ENCODE data around the gene ZFPL1.

ZFPL1 gene

DNA sequence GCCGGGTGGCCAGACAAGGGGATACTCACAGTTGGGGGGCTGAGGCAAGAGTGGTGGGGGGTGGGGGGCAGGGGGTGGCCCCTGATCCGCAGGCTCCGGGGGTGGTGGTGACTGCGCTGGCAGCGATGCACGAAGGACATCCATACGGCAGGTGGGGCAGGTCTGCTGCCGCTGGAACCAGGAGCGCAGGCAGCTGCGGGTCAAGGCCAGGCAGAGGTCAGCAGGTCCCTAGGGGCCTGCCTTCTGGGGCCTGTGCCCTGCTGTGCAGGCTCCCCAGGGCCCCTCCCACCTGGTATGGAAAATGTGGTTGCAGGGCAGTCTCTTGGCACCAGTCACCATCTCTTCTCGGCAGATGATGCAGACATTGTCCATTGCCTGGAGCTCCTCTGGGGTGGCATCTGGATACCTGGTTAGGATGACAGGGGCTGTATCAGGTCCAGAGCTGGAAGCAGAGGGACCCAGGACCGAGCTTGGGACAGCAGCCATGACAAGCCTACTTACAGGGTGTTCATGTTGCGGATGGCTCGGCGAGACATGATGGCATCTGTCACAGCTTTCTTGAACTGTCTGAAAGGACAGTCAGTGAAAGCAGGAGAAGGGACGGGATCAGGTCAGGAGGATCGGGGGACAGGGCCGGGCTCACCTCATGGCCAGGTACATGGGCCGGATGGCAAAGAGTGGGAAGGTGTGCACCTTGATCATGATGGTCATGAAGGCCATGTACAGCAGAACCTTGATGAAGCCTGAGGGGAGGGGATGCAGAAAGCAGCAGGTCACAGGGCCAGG lies 46.8 kb downstream of the ZFPL1 start:
- DNase-seq = no peak

DNA sequence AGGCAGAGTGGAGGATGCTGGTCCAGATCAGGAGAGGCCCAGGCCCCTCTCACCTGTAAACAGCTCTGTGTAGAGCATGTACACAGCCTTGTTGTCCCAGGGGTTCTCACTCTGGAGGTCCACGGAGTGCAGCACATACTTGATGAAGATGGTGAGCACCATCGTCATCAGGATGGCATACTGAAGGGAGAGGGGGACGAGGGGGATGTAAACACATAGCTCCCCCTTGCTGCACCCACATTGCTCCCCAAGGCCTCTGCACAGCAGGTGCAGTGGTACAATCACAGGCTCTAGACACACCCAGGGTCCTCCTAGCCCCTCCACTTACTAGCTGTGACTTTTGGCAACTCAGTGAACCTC lies 47.4 kb downstream of the ZFPL1 start:
- DNase-seq = no peak

DNA sequence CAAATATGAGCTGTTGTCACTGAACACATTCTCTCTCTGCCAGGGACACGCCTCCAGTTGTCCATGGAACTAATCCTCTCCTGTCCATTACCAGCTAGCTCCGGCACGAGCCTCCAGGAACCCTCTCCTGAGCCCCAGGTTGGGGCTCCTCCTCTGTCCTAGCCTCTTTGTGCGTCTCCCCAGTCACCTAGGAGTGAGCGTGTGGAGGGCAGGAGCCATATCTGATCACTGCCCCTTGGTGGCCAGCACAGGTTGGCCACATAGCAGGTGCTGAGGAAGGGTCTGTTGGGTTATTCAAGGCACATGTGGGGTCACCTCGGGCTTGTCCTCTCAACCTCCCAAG lies 47.8 kb downstream of the ZFPL1 start:
- no peak for DNase-seq

DNA sequence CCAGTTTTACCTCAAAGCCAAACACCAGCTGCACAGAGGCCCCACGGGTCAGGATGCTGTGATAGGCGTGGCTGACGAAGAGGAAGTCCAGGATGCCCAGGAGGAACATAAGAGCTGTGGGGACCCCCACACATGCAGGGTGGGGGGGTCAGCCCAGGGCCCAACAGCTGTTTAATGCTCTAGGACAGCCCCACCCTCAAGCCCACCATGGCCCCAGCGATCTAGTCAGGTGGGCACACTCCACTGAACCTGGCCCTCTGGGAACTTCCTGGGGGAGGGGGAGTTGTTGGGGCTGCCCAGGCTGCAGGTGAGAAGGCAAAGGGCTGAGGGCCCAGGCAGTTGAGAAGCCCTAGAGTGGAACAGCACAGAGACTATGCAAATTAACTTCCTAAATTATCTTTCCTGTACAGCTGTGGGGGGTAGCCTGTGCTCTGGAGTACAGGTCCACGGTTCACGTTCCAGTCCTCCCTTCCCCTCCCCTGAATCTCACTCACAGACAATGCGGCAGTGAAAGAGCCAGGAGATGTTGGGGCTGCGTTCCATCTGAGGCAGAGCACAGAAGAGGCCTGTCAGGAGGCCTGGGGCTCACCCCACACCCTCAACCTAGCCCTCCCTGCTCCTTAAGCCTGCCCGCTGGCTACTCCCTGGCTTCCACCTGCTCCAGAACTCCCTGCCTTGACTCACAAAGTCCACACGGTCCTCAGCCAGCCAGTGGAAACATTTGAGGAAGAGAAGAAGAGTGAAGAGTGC lies 48.4 kb downstream of the ZFPL1 start:
- DNase-seq = no peak

DNA sequence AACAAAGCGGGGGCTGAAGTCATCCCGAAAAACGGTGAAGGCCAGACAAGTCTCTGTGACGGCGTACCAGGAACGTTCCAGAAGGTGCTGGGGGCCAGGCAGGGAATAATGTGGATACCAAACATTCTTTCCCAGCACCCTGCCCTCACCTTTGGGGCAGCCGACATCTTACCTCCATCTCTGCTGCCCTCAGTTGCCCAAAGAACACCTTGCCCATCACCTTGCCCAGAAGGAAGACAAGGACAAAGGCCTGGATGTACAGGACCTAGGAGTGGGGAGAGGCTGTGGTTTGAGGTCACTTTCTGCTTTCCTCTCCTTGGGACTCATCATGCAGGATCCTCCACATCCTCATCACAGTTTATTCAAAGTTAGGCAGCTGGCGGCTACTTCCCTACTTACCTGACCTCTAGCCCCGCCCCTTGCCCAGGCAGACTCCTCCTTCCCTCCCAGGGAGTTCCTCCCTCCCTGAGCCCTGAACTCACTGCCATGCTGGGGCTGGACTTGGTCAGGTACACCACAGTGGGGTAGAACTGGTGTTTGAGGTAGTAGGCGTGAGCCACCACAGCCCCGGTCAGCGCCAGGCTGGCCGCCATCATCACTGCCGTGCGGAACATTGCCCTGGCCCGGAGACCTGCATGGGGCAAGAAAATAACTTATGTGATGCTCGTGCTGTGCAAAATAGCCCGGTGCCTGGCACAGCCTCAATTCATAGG lies 49.1 kb downstream of the ZFPL1 start:
- no peak for DNase-seq

DNA sequence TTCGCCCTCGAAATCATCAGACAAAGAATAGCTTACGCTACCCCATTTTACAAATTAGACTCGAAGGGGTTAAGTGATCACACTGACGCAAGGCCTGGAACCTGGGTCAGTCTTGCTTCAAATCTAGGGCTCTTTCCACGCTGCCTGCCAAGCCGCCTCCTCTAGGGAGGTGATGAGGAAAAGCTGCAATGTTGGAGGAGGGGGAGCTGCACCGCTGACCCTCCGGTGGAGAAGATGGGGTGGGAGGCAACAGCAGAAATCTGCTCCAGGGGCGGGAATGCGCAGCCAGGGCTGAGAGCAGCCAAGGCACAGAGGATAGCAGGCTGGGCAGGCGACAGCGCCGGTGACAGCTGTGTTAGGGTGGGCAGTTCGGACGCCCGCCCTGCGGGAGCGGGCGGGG lies 49.7 kb downstream of the ZFPL1 start:
- no peak for DNase-seq

DNA sequence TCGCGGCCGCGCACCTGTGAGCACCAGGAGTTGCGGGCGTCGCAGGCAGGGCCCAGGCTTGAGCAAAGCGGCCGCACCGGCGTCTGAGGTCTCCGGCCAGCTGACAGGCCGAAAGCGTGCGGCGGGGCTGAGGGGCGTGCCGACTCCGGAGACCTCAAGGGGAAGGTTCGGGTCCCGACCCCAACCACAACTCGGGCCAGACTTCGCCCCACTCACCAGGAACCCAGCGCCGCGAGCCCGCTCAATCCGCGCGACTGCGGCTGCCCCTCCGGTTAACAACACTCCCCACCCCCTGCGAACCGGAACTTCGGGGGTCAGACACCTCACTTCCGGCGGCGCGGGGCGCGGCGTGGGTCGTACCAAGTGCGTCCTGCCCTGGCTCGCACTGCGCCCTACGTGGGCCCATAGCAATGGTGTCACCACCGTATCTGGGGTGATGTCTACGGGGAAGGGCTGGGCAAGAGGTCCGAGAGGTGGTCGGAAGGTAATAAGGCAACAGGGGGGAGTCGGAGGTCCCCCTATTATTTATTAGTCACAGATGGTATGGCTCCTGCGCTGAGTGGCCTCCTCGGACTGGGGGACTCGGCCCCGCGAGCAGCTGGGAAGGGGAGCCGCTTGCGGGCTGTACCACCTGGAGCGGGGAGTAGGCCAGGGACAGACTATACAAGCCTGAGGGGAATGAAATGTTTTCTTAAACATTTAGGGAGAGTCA lies 50.4 kb downstream of the ZFPL1 start, which contains the start of gene SYVN1:
TSS of gene SYVN1 (minus strand) at position 280 of the 712 bp plus-strand sequence. CDS start 918 bp downstream, outside the sequence.
- peak; percentile 99 for DNase-seq

DNA sequence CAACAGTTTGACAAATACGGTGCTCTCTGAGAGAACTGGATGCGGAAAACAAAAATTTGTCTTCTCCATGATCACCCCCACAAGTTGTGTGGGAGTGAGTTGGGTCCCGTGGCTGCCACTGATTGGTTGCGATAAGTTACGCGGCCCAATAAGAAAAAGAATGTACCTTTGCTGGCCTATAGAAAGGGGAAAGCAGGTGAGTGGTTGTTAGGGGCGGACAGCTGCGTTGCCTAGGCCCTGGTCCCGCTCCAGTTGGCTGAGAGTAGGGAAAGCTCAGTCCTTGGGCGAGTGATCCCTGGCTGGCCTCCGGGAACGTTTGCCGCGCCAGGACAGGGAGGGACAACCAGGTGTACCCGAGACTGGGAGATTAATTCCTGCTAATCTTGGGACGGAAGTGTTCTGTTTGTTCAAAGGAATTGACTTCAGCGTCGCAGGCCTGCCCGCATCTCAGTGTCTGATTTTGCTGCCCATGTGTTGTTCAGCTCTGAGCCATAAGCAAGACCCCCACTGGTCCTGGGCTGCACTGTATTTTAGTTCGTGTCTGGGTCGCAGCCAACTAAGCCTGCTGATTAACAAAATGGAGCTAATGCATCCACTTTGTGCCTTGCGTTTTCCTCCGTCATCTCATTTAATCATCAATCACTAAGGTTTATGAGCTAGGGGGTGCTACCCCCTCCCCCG lies 51.1 kb downstream of the ZFPL1 start:
- peak; percentile 100 for DNase-seq

DNA sequence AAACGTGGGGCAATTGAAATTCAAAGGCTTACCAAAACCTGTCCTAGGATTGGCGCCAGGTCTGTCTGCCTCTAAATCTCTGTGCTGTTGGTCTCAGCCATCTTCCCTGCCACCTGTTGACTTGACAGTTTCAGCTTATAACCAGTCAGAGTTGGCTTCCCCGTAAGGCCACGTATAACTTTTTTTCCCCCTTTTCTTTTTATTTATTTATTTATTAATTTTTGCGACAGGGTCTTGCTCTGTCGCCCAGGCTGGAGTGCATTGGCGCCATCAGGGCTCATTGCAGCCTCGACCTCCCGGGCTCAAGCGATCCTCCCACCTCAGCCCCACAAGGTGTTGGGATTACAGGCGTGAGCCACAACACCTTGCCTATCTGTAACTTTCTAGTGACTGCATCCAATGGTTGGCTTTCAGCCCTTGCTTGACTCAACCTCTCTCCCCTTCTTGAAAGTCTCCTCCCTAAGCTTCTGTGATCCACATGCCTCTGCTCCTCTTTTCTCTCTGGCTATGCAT lies 51.7 kb downstream of the ZFPL1 start:
- DNase-seq = no peak

DNA sequence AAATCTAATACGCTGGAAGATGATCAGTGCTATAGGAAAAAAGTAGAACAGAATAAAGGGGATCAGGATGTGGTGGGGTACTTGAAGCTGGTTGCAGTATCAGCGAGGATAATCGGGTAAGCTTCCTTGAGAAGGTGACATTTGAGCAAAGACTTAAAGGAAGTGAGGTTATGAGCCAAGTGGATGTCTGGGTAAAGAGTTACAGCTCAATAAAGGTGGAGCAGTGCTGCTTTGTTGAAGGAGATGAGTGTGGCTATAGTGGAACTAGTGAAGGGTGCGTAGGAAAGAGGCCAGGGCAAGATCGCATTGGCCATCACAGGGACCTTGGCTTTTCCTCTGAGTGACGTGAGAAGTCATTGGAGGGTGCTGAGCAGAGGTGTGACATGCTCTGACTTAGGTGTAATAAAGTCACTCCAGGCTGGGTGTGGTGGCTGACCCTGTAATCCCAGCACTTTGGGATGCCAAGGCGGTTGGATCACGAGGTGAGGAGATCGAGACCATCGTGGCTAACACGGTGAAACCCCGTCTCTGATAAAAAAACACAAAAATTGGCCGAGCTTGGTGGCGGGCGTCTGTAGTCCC lies 52.6 kb downstream of the ZFPL1 start:
- DNase-seq = no peak

Measured in NCI-H1092 treated with DMSO at 0.1 percent for 48 hours (cell line).